Sigmoid colon (tissue), 7 donors: Measurements from ENCODE around the gene SLC35F2. TPM values are rescaled to one million over a fixed set of nuclear protein-coding genes. Genes with fewer than 3 reads are reported as not detected.

ENCODE experiments used
- DNase-seq: peaks from one replicate; pipeline ENCODE4 v3.0.0-alpha.2; 2019
- H3K27ac ChIP-seq, 4 donors: fragments of 200-600 bp; sonication (generic); one replicate each; pipeline ENCODE4 v1.5.1; 2016 to 2019; ENCODE audit warnings: mild to moderate bottlenecking in 1 of 4
- H3K27me3 ChIP-seq, 3 donors: fragments of 200-600 bp; sonication (generic); one replicate each; pipeline ENCODE4 v1.5.1; 2019; ENCODE audit warnings: mild to moderate bottlenecking in 1 of 3
- H3K36me3 ChIP-seq, 4 donors: fragments of 200-600 bp; sonication (generic); one replicate each; pipeline ENCODE4 v1.5.1; 2016 to 2019
- H3K4me1 ChIP-seq, 4 donors: fragments of 200-600 bp; sonication (generic); one replicate each; pipeline ENCODE4 v1.5.1; 2017 to 2019
- H3K4me3 ChIP-seq, 4 donors: fragments of 200-600 bp; sonication (generic); one replicate each; pipeline ENCODE4 v1.5.1; 2017 to 2019; ENCODE audit warnings: mild to moderate bottlenecking in 2 of 4, moderate library complexity in 1 of 4
- H3K9me3 ChIP-seq, 4 donors: fragments of 200-600 bp in 3 of 4; sonication (generic) in 3 of 4; one replicate each; pipeline versions ENCODE4 v1.5.1 to v1.6.1; 2013 to 2019
- CTCF ChIP-seq, 4 experiments: fragments of 450-650 bp in 3 of 4; fragments of 200-600 bp in 1 of 4; IDR thresholded peaks; one replicate each; pipeline ENCODE4 v1.5.1; 2016 to 2019; ENCODE audit warnings: antibody characterized with exemption in 4 of 4, mild to moderate bottlenecking in 3 of 4, moderate library complexity in 2 of 4
- EP300 ChIP-seq, 4 donors: sonication (generic); formaldehyde crosslinking; IDR thresholded peaks; one replicate each; pipeline ENCODE4 v1.6.1; 2017; ENCODE audit warnings: antibody characterized with exemption in 4 of 4
- POLR2A ChIP-seq, 2 donors: fragments of 450-650 bp; IDR thresholded peaks; one replicate each; pipeline ENCODE4 v1.6.1; 2016; ENCODE audit warnings: antibody characterized with exemption in 2 of 2, mild to moderate bottlenecking in 2 of 2, moderate library complexity in 2 of 2
- POLR2AphosphoS5 ChIP-seq, 4 donors: sonication (generic); formaldehyde crosslinking; IDR thresholded peaks; one replicate each; pipeline ENCODE4 v1.6.1; 2017; ENCODE audit warnings: antibody characterized with exemption in 4 of 4
- WGBS, 2 donors: extraction: QIAGEN DNeasy Blood & Tissue Kit; methylation state at CpG; one replicate each; pipeline ENCODE4 v1.1.7; 2013; 5-methylcytosine and 5-hydroxymethylcytosine counted together
- intact Hi-C: fragments of 100-400 bp; cut with DNase I; formaldehyde crosslinking; loops from one replicate; pipeline ENCODE4 v1.15.1; 2023
- polyA plus RNA-seq, 3 donors: library from polyadenylated mRNA; stranded (reverse); fragments of 200-250 nt; gene quantifications; one replicate each; pipeline ENCODE4 v1.2.3, GENCODE V29; 2013
- total RNA-seq, 4 donors: library from RNA; depleted of rRNA; stranded (reverse); fragments of >200 nt; gene quantifications; one replicate each; pipeline ENCODE4 v1.1.0, GENCODE V29; 2016
- donor health status: healthy with polysubstance abuse.
- donor health status: Bipolar disorder and iron deficiency.
- donor health status: healthy.

Gene SLC35F2
- total and polyA plus RNA-seq, 7 donors = 0.83 to 15.4 (median 4.4) TPM

DNA sequence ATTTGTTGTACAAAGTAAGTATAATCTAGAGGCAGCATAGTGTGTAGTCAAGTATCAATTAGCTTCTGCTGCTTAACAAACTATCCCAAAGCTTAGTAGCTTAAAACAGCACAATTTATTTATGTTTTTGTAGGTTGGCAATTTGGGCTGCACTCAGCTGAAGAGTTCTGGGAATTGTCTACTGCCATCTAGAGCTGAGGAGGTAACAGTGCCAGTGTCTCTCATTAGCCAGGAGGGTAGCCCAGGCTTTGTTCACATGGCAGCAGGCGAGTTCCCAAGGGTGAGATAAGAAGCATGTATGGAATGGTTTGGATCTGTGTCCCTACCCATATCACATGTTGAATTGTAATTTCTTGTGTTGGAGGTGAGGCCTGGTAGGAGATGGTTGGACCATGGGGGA is 100.9 kb downstream of the SLC35F2 start:
- intact Hi-C loops = no loop called here

GRCh38 chr11:107756553-107756952 is 102.0 kb downstream of the SLC35F2 start:
- H3K27ac ChIP-seq = no peak overlapping the region
- intact Hi-C loops = no loop called here
- H3K27me3 ChIP-seq = no peaks in the 10 kb centered on the region
- TF ChIP-seq EP300 (IDR thresholded peaks at IDR 0.05) = no peak
- no peak for TF ChIP-seq POLR2A (IDR thresholded peaks at IDR 0.05)
- TF ChIP-seq CTCF (IDR thresholded peaks at IDR 0.05) = no peak
- WGBS, 2 donors = 87 to 96% methylated on average over 1 of the region's 1 CpG
- H3K4me1 ChIP-seq = no peaks in the 10 kb centered on the region
- H3K4me3 ChIP-seq = no peak overlapping the region
- DNase-seq = no peak
- no peaks in the 10 kb centered on the region for H3K9me3 ChIP-seq
- H3K36me3 ChIP-seq = no peaks in the 10 kb centered on the region

More for the DNA sequence above, 100.9 kb downstream of the SLC35F2 start:
- 94 to 98% methylated on average over 1 of the region's 1 CpG for WGBS, 2 donors
- Histone ChIP-seq H3K4me1 (no peaks in the 10 kb centered on the region), H3K9me3 (no peaks in the 10 kb centered on the region), H3K27ac (no peak overlapping the region), H3K4me3 (no peak overlapping the region), H3K36me3 (no peaks in the 10 kb centered on the region), H3K27me3 (no peaks in the 10 kb centered on the region)
- no peak for DNase-seq
- no peak for TF ChIP-seq CTCF (IDR thresholded peaks at IDR 0.05)
- TF ChIP-seq POLR2AphosphoS5 (IDR thresholded peaks at IDR 0.05) = no peak
- TF ChIP-seq EP300 (IDR thresholded peaks at IDR 0.05) = no peak
- TF ChIP-seq POLR2A (IDR thresholded peaks at IDR 0.05) = no peak

DNA sequence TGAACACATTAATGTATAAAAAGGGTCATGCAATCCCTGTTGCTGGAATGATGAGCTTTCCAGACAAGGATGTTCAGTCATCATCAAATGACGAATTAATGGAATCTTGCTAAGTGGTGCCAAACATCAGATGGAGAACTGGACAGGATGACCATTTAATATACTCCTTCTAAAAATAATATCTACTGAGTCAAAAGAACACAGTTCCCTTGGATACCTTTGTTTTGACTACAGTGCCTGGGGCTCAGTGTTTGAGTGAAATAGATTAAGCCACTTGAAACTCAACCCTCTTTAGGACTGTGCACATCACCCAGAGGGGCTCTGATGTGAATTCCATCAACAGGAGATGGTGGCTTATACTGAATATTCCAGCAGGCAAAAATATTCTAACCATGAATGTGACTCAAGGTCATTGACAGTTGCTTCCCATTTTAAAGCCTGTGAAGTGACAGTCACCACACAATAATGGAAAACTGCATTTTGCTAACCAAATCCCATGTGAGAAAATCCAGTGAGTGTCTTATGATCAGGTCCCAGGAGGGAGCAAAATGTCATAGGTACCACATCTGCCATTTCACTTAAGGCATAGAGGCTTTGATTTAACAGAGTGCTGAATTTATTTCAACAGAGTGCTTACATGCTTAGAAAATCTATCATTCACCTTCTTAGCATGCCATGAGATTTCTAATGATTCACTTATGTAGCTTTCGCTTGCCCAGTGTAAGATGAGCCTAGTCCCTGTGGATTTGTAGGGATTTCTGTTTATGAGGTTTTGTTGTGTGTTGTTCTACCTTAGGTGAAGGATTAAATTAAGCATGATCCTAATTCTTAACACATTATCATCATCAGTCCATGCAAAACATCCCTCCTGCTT is 105.4 kb downstream of the SLC35F2 start:
- no peaks in the 10 kb centered on the region for H3K27me3 ChIP-seq
- intact Hi-C loops = no loop called here
- H3K27ac ChIP-seq = peak overlapping the region in 1 of 4 donors; percentile 11
- no peaks in the 10 kb centered on the region for H3K36me3 ChIP-seq
- no peak for DNase-seq
- 70 to 82% methylated on average over 2 of the region's 2 CpGs for WGBS, 2 donors
- H3K4me1 ChIP-seq = no peaks in the 10 kb centered on the region
- H3K4me3 ChIP-seq = no peak overlapping the region
- no peaks in the 10 kb centered on the region for H3K9me3 ChIP-seq
- no peak for TF ChIP-seq POLR2AphosphoS5 (IDR thresholded peaks at IDR 0.05)
- TF ChIP-seq CTCF (IDR thresholded peaks at IDR 0.05) = no peak
- no peak for TF ChIP-seq EP300 (IDR thresholded peaks at IDR 0.05)
- TF ChIP-seq POLR2A (IDR thresholded peaks at IDR 0.05) = no peak

GRCh38 chr11:107752508-107752907 is 106.1 kb downstream of the SLC35F2 start:
- Histone ChIP-seq H3K9me3 (no peaks in the 10 kb centered on the region), H3K27me3 (no peaks in the 10 kb centered on the region), H3K27ac (peak overlapping the region in 1 of 4 donors; percentile 11), H3K4me3 (no peak overlapping the region), H3K36me3 (no peaks in the 10 kb centered on the region), H3K4me1 (no peaks in the 10 kb centered on the region)
- WGBS, 2 donors = 77 to 78% methylated on average over 5 of the region's 5 CpGs
- no peak for DNase-seq
- intact Hi-C loops = no loop called here
- no peak for TF ChIP-seq POLR2AphosphoS5 (IDR thresholded peaks at IDR 0.05)
- TF ChIP-seq EP300 (IDR thresholded peaks at IDR 0.05) = no peak
- no peak for TF ChIP-seq CTCF (IDR thresholded peaks at IDR 0.05)
- no peak for TF ChIP-seq POLR2A (IDR thresholded peaks at IDR 0.05)
